Choroid plexus epithelial cell (primary cell): Measurements from ENCODE around the gene ZNF727.
"Not testable (repeated sequence)": the region's sequence is repeated elsewhere in the genome, so short reads cannot be mapped to it uniquely, and the experiment has no call there.

ENCODE experiments used
- DNase-seq: peaks from one replicate; pipeline ENCODE4 v3.0.0-alpha.2; 2010; ENCODE audit warnings: low read depth
- H3K4me3 ChIP-seq: 2 replicates; pipeline ENCODE4 v1.5.1; 2011; ENCODE audit warnings: low read depth, mild to moderate bottlenecking, control low read depth, low read length, moderate library complexity
- CTCF ChIP-seq: conservative IDR thresholded peaks from 2 replicates; pipeline ENCODE4 v1.5.1; 2011; ENCODE audit warnings: low read depth, mild to moderate bottlenecking, control low read depth, inconsistent platforms, low read length, moderate library complexity

The ZNF727 gene

GRCh38 chr7:64087501-64087900 lies 42.3 kb downstream of the ZNF727 start:
- H3K4me3 ChIP-seq: no peak overlapping the region
- TF ChIP-seq CTCF: no peak

DNA sequence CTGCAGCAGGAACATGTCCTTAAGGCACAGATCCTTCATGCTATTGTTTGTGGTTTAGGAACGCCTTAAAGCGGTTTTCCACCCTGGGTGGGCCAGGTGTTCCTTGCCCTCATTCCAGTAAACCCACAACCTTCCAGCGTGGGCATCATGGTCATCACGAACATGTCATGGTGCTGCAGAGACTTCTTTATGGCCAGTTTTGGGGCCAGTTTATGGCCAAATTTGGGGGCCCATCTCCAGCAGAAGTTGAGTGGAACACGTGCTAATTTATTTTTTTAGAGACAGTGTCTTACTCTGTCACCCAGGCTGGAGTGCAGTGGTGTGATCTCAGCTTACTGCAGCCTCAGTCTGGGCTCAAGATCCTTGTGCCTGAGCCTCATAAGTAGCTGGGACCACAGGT lies 43.6 kb downstream of the ZNF727 start:
- not testable (repeated sequence) for DNase-seq, H3K4me3 ChIP-seq

More at GRCh38 chr7:64087501-64087900, 42.3 kb downstream of the ZNF727 start:
- DNase-seq: no peak
